GM12801 (cell line): ENCODE measurements around the gene DAGLA.

Experiments used
- CTCF ChIP-seq: IDR thresholded peaks from one replicate; pipeline ENCODE4 v1.5.1; 2011; ENCODE audit warnings: control low read depth; ENCODE audit not compliant: insufficient read length; ENCODE audit errors: extremely low read depth

DAGLA gene

GRCh38 chr11:61696602-61697001 lies 16.4 kb downstream of the DAGLA start:
- no peak for TF ChIP-seq CTCF

DNA sequence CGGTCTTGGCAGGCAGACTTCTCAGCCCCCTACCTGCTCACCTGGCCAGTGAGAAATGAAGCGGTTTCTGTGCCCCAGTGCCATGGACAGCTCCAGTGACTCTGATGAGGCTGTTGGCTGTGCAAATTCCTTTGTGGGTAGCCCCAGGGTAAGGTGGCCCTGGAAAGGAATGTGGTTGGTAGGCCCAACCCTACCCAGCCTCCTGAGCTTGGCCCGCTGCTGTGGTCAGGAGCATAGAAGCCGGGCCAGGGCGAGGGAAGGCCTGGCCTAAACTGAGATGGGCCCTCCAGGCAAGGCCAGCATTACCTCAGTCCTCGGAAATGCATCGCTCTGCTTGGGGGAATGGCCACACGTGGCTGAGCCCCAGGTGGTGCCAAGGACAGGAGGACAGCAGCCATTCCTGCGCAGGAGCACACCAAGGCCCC lies 16.9 kb downstream of the DAGLA start:
- no peak for TF ChIP-seq CTCF

GRCh38 chr11:61697764-61698163 lies 17.6 kb downstream of the DAGLA start:
- no peak for TF ChIP-seq CTCF

DNA sequence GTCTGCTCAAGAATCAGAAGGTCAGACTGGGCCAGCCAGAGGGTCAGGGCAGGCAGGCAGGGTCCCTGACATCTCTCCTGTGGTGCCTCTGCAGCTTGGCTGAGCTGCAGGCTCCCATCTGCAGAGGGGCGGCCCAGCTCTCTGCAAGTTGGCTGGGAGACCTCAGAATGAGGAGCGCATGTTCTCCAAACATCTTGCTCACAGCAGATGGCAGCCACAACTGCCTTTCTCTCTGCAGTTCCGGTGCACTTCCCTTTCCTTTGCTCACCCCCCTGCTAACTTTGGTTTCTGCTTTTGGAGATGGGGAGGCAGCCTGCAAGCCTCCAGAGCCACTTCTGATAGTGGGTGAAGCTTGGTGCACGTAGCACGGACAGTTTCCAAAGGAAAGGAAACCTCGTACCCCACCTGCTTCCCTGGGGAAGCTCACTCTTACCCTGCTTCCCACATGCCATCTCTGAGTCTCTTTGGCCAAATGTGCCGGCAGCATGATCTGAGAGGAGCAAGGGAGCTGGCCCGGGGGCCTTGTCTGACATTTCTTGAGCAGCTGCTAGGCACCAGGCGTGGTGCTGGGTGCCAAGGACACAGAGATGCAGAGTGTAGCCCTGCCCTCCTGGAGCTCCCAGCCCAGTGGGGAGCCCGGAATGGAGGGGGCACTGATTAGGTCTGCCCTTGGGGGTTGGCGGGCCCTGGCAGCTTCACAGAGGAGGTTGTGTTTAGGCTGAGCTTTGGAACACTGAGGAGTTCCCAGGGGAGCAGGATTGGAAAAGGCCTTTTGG lies 18.2 kb downstream of the DAGLA start:
- no peak for TF ChIP-seq CTCF

- no peak for TF ChIP-seq CTCF
Observed at GRCh38 chr11:61699737-61700160, 19.6 kb downstream of the DAGLA start.

DNA sequence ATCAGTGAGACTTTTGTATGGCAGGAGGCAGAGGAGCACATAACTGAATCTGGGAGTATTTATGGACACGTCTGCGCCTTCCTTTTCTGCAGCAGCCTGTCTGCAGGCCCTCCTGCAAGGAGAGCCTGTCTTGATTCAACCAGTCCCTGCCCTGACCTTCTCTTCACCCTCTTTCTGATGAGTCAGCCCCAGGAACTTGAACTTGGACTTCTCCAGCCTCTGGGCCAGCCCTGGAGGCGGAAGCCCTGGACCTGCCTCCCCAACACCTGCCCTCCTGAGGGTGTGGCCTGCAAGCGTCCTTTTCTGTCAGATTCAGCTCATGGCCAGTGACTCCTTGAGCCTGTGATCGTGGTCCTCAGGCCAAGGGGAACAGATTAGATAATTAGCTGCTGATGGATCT lies 20.0 kb downstream of the DAGLA start:
- TF ChIP-seq CTCF = no peak

DNA sequence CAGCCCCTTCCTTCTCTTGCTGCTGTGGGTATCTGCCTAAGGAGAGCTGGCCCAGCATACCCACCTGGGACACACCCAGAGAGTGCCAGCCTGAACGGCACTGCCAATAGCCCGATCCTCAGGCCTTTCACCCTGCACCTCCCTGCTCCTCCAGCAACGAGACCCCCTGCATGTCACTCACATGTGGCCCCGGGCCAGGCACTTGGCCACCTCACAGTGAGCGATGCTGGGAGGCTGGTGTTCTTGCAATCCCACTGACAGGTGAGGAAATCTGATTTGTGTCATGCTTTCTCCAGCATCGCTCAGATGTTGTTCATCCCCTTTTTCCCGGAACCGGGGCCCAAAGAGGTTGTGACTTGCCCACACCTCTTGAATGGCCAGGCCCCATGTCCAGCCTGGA lies 20.5 kb downstream of the DAGLA start:
- no peak for TF ChIP-seq CTCF
